OCI-LY7 (cell line): ENCODE data around the gene DCTD. TPM values are rescaled to one million over a fixed set of nuclear protein-coding genes. Genes with fewer than 3 reads are reported as not detected.

Experiments
- BruUV-seq: library from RNA; stranded (reverse); fragments of 400-500 nt; replicated peaks from 2 replicates; lab custom pipeline; 2021; lab: Mats Ljungman, UMichigan
- CTCF ChIA-PET: fragments of 300-600 bp; sonication (Branson Sonifier 250); formaldehyde crosslinking; loops from one replicate; lab custom pipeline; 2022; ENCODE audit warnings: antibody characterized with exemption; ENCODE audit not compliant: unreplicated experiment; lab: Charles Lee
- POLR2A ChIA-PET: fragments of 300-600 bp; sonication (Branson Sonifier 250); formaldehyde crosslinking; loops from one replicate; lab custom pipeline; 2022; ENCODE audit warnings: antibody characterized with exemption; lab: Charles Lee
- DNase-seq: peaks from one replicate; pipeline ENCODE4 v3.0.0-alpha.2; 2015; ENCODE audit warnings: low spot score
- H2AFZ ChIP-seq: fragments of 200-600 bp; sonication (generic), shearing (Covaris generic); 2 replicates; pipeline ENCODE4 v1.6.1; 2014; ENCODE audit warnings: mild to moderate bottlenecking, antibody characterized with exemption, low read length, moderate library complexity
- H3K27ac ChIP-seq: fragments of 200-600 bp; sonication (generic); 2 replicates; pipeline ENCODE4 v1.5.1; 2014; ENCODE audit warnings: mixed run types, low read depth, mild to moderate bottlenecking, moderate library complexity, low read length, inconsistent platforms; ENCODE audit not compliant: poor library complexity, severe bottlenecking
- H3K36me3 ChIP-seq: fragments of 200-600 bp; sonication (generic); 2 replicates; pipeline ENCODE4 v1.6.1; 2014; ENCODE audit warnings: mild to moderate bottlenecking, antibody characterized with exemption, low read length, moderate library complexity, mixed read lengths; ENCODE audit not compliant: insufficient read depth
- H3K4me1 ChIP-seq: fragments of 200-600 bp; sonication (generic); 2 replicates; pipeline ENCODE4 v1.5.1; 2014; ENCODE audit warnings: mild to moderate bottlenecking, low read length; ENCODE audit not compliant: insufficient read depth, poor library complexity, severe bottlenecking
- H3K4me2 ChIP-seq: fragments of 200-600 bp; sonication (generic); 2 replicates; pipeline ENCODE4 v1.6.1; 2014; ENCODE audit warnings: mild to moderate bottlenecking, low read length
- H3K4me3 ChIP-seq: fragments of 200-600 bp; sonication (generic); 2 replicates; pipeline ENCODE4 v1.5.1; 2014; ENCODE audit warnings: mild to moderate bottlenecking, low read depth, low read length; ENCODE audit not compliant: poor library complexity, severe bottlenecking
- H3K79me2 ChIP-seq: fragments of 200-600 bp; sonication (generic); 2 replicates; pipeline ENCODE4 v1.6.1; 2016; ENCODE audit warnings: low read depth, mild to moderate bottlenecking, low read length, moderate library complexity, mixed read lengths; ENCODE audit not compliant: insufficient read depth
- H3K9me2 ChIP-seq: fragments of 200-600 bp; sonication (generic); 2 replicates; pipeline ENCODE4 v1.6.1; 2016; ENCODE audit warnings: mild to moderate bottlenecking, low read length, mixed read lengths; ENCODE audit not compliant: insufficient read depth
- H3K9me3 ChIP-seq: fragments of 200-600 bp; sonication (generic); 2 replicates; pipeline ENCODE4 v1.6.1; 2014; ENCODE audit warnings: mild to moderate bottlenecking, mixed run types, low read length, mixed read lengths
- H4K20me1 ChIP-seq: fragments of 200-600 bp; sonication (generic); 2 replicates; pipeline ENCODE4 v1.6.1; 2014; ENCODE audit warnings: mild to moderate bottlenecking, antibody characterized with exemption, low read length, moderate library complexity, mixed read lengths; ENCODE audit not compliant: insufficient read depth
- CTCF ChIP-seq: fragments of 200-600 bp; sonication (generic); conservative IDR thresholded peaks from 2 replicates; pipeline ENCODE4 v1.5.1; 2014; ENCODE audit warnings: mild to moderate bottlenecking, antibody characterized with exemption, low read length, moderate library complexity, mixed read lengths
- EZH2phosphoT487 ChIP-seq: fragments of 200-600 bp; sonication (generic); IDR thresholded peaks from 2 replicates; pipeline ENCODE4 v1.6.1; 2018; ENCODE audit warnings: low read depth, borderline replicate concordance, mild to moderate bottlenecking, mixed run types, antibody characterized with exemption, low read length, moderate library complexity, mixed read lengths
- intact Hi-C: fragments of 100-400 bp; cut with micrococcal nuclease; formaldehyde crosslinking; loops from one replicate; pipeline ENCODE4 v1.10.0; 2022; ENCODE audit not compliant: unreplicated experiment
- total RNA-seq, 2 experiments: library from RNA; depleted of rRNA in 1 of 2; stranded (reverse); fragments of >200 nt in 1 of 2; shearing (Covaris generic) in 1 of 2; gene quantifications; 2 replicates each; pipeline ENCODE4 v1.2.3, GENCODE V29; 2014 to 2022

DCTD gene
- total RNA-seq, 2 experiments from 2014 or later, result 37.8 to 81.9 TPM

- intact Hi-C loops, result no loop called here
- BruUV-seq, result no TSS peak
- peaks cover 24% of the 10 kb centered on the region for H3K36me3 ChIP-seq
- H2AFZ ChIP-seq, result no peak overlapping the region
- CTCF ChIA-PET, result no interaction called here
- no peak overlapping the region for H3K4me3 ChIP-seq
- no peaks in the 10 kb centered on the region for H3K4me1 ChIP-seq
- H3K9me2 ChIP-seq, result no peaks in the 10 kb centered on the region
- no peaks in the 10 kb centered on the region for H4K20me1 ChIP-seq
- no peak for TF ChIP-seq EZH2phosphoT487
- no peak for TF ChIP-seq CTCF
- no peak for DNase-seq
- H3K4me2 ChIP-seq, result no peak overlapping the region
- POLR2A ChIA-PET, result interaction anchor here (0.5 kb wide), 1 partner anchor 767 kb away, joined by 4 read pairs; no protein-coding TSS in a partner anchor
- no peaks in the 10 kb centered on the region for H3K9me3 ChIP-seq
- no peak overlapping the region for H3K27ac ChIP-seq
- no peaks in the 10 kb centered on the region for H3K79me2 ChIP-seq
Measured at GRCh38 chr4:182898479-182898799, 18.7 kb downstream of the DCTD start.

- DNase-seq, result no peak
- Histone ChIP-seq H4K20me1 (no peaks in the 10 kb centered on the region), H3K36me3 (peaks cover 30% of the 10 kb centered on the region), H3K79me2 (no peaks in the 10 kb centered on the region), H3K9me3 (no peaks in the 10 kb centered on the region), H3K4me1 (no peaks in the 10 kb centered on the region), H3K4me3 (no peak overlapping the region), H3K9me2 (no peaks in the 10 kb centered on the region), H2AFZ (no peak overlapping the region), H3K4me2 (no peak overlapping the region), H3K27ac (no peak overlapping the region)
- ChIA-PET POLR2A (interaction anchor here (0.5 to 0.6 kb wide), 2 partner anchors 52 to 768 kb away, joined by 4 to 9 read pairs; no protein-coding TSS in a partner anchor), CTCF (no interaction called here)
- TF ChIP-seq EZH2phosphoT487, result no peak
- TF ChIP-seq CTCF, result no peak
- BruUV-seq, result no TSS peak
- intact Hi-C loops, result no loop called here
Measured at GRCh38 chr4:182897601-182898478, 19.3 kb downstream of the DCTD start.

- Histone ChIP-seq H3K4me2 (no peak overlapping the region), H3K27ac (no peak overlapping the region), H2AFZ (no peak overlapping the region), H3K4me3 (no peak overlapping the region), H3K9me3 (no peaks in the 10 kb centered on the region), H3K36me3 (peaks cover 41% of the 10 kb centered on the region), H4K20me1 (no peaks in the 10 kb centered on the region), H3K79me2 (no peaks in the 10 kb centered on the region), H3K4me1 (no peaks in the 10 kb centered on the region), H3K9me2 (no peaks in the 10 kb centered on the region)
- intact Hi-C loops, result no loop called here
- ChIA-PET CTCF (no interaction called here), POLR2A (interaction anchor here (0.6 kb wide), 1 partner anchor 9 kb away, joined by 4 read pairs; no protein-coding TSS in a partner anchor)
- no TSS peak for BruUV-seq
- TF ChIP-seq EZH2phosphoT487 (no peak), CTCF (no peak)
- DNase-seq, result no peak
Measured at GRCh38 chr4:182896421-182896820, 20.8 kb downstream of the DCTD start.
